Measurements from ENCODE around the gene AFF3. TPM values are rescaled to one million over a fixed set of nuclear protein-coding genes. Genes with fewer than 3 reads are reported as not detected.

The AFF3 gene
- total and polyA plus RNA-seq, 2 of the 4 experiments (the other 2 are of a cell fraction) = 12.9 to 14.3 TPM

DNA sequence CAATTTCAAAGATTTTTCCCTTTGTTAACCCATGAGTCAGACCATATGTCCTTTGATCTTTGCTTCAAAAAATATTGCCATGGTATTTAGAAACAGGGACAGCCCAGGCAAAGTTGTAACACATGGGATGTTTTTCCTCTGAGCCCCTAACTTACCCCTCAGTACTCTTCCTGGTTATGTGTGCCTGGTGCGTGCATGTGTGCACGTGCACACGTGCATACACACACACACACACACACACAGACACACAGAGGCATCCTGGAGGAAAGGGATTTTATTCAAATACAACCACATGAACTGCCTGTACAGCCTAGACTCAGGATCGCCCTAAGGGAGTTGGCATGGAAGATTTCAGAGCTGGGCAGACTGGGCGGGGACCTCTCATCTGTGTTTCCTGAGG, 5.1 kb downstream of the AFF3 start:
- in situ Hi-C loops (cut with MboI; ENCODE audit: low sequenced_read_pairs) (no loop called here), dilution Hi-C loops (cut with HindIII; ENCODE audit: low sequenced_read_pairs, unreplicated experiment) (no loop called here), intact Hi-C loops (cut with micrococcal nuclease) (no loop called here)
- Histone ChIP-seq H2BK120ac (ENCODE audit: low read depth, low read length) (no peak overlapping the region), H3K4me3 (ENCODE audit: insufficient read depth, low read depth, low read length) (no peak overlapping the region), H4K20me1 (ENCODE audit: insufficient read depth, low read length) (no peaks in the 10 kb centered on the region), H4K8ac (ENCODE audit: low read depth in 2 of 2, low read length in 2 of 2) (no peak overlapping the region), H3K4me1 (ENCODE audit: control insufficient read depth, insufficient read depth, low read length) (no peaks in the 10 kb centered on the region), H3K14ac (replicated peaks; ENCODE audit: low read depth, low read length) (no peak overlapping the region), H2BK20ac (ENCODE audit: low read depth, low read length) (no peak overlapping the region), H3K27me3 (ENCODE audit: control insufficient read depth, insufficient read depth, low read length) (peaks cover 20% of the 10 kb centered on the region), H3K36me3 (ENCODE audit: control insufficient read depth, insufficient read depth, low read length) (no peaks in the 10 kb centered on the region), H4K91ac (ENCODE audit: insufficient read depth, low read depth, low read length) (no peak overlapping the region), H3K9me3 (ENCODE audit: control insufficient read depth, insufficient read depth, low read length) (no peaks in the 10 kb centered on the region), H3K18ac (ENCODE audit: low read depth, low read length) (no peak overlapping the region), H3K9ac (ENCODE audit: low read depth, low read length) (no peak overlapping the region), H3K23ac (ENCODE audit: low read depth, low read length) (no peak overlapping the region), H3K27ac (ENCODE audit: insufficient read depth, low read length) (no peak overlapping the region), H2BK5ac (ENCODE audit: low read depth, low read length, poor library complexity, severe bottlenecking) (no peak overlapping the region), H3K4ac (ENCODE audit: low read depth, low read length) (no peak overlapping the region), H2BK15ac (ENCODE audit: low read depth, low read length) (no peak overlapping the region), H3K56ac (ENCODE audit: extremely low read depth, insufficient read depth, low read length) (no peak overlapping the region), H4K5ac (ENCODE audit: low read depth, low read length) (no peak overlapping the region), H3K9me1 (ENCODE audit: insufficient read depth, low read length) (no peaks in the 10 kb centered on the region), H2AK9ac (replicated peaks; ENCODE audit: low read depth, low read length, poor library complexity) (no peak overlapping the region), H2AFZ (replicated peaks; ENCODE audit: low read length, poor library complexity) (peak overlapping the region; percentile 67), H2AK5ac (ENCODE audit: low read depth, low read length) (no peak overlapping the region), H3K4me2 (ENCODE audit: low read depth, low read length) (no peak overlapping the region), H3K79me1 (ENCODE audit: low read depth in 1 of 2, low read length in 2 of 2) (no peaks in the 10 kb centered on the region)
- DNase-seq (no peak), ATAC-seq (ENCODE audit: low read depth) (no peak)
- CTCF ChIA-PET = no interaction called here
- no TSS peak for BruUV-seq (replicated peaks)
- TF ChIP-seq CHD1 (IDR thresholded peaks at IDR 0.05; ENCODE audit: low read depth, low read length) = no peak
- TF ChIP-seq MXI1 (IDR thresholded peaks at IDR 0.05; ENCODE audit: borderline replicate concordance, low read depth, low read length) = no peak
- POLR2A ChIA-PET (ENCODE audit: unreplicated experiment) = no interaction called here
- WGBS, 2 experiments (ENCODE audit: extremely low coverage in 2 of 2, insufficient read length in 1 of 2) = no CpG with 5 or more reads among the region's 5 CpGs

Measured in IMR-90 (cell line).